NCI-H1930 (cell line): Measurements from ENCODE around the gene ZSWIM4.

Experiments used
- DNase-seq, 2 experiments: peaks; one replicate each; lab custom pipeline; 2025; lab: John Stamatoyannopoulos, UW

ZSWIM4 gene

GRCh38 chr19:13808856-13809255, 13.6 kb downstream of the ZSWIM4 start:
- DNase-seq: no peak

DNA sequence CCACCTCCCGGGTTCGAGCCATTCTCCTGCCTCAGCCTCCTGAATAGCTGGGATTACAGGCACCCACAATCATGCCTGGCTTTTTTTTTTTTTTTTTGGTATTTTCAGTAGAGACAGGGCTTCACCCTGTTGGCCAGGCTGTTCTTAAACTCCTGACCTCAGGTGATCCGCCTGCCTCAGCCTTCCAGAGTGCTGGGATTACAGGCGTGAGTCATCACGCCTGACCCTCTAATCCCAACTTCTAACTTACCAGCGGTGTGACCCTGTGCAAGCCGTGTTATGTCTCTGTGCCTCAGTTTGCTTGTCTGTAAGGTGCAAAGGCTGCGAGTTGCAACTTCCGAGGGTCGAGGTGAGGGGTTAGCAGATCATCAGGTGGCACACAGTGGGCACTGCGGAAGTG, 17.3 kb downstream of the ZSWIM4 start:
- no peak for DNase-seq

DNA sequence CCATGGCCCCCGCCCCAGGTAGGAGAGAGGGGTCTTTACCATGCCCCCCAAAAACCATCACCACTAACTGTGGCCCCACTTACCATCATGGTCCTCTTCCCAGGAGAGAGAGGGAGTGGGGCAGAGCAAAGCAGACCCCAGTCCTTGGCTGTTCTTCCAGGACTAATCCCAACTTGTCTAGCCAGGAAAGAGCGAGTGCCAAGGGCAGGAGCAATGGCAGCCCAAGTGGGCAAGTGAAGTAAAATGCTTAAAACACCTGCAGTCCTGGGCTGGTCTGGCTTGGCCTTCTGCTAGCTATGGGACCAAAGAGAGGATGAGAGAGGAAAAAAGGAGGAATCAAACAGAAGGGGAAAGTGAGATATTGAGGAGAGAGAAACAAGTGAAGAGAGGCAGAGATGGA, 17.9 kb downstream of the ZSWIM4 start:
- DNase-seq: no peak

DNA sequence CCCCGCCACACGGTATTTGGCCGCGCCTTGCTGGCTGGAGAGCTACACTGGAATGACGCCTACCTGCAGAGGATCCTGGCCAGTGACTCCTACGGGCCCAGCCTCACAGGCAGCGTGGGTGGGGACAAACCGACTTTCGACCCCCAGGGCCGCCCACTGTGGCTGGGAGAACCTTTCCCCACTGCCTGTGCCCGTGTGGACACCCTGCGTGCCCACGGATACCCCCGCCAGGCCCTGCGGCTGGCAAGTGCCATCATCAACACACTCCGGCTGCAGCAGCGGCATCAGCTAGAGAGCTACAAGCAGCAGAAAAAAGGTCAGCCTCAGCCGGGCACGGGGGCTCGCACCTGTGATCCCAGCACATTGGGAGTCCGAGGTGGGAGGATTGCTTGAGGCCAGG, 19.3 kb downstream of the ZSWIM4 start:
- DNase-seq: no peak

- no peak for DNase-seq
Observed at GRCh38 chr19:13817018-13817614, 21.9 kb downstream of the ZSWIM4 start.

GRCh38 chr19:13817615-13818371, 22.6 kb downstream of the ZSWIM4 start:
- DNase-seq: no peak

- DNase-seq: no peak
Observed at GRCh38 chr19:13819238-13819637, 24.0 kb downstream of the ZSWIM4 start.

- DNase-seq: no peak
Observed at GRCh38 chr19:13821292-13821691, 26.0 kb downstream of the ZSWIM4 start.

- no peak for DNase-seq
Observed at GRCh38 chr19:13823256-13823655, 28.0 kb downstream of the ZSWIM4 start.

DNA sequence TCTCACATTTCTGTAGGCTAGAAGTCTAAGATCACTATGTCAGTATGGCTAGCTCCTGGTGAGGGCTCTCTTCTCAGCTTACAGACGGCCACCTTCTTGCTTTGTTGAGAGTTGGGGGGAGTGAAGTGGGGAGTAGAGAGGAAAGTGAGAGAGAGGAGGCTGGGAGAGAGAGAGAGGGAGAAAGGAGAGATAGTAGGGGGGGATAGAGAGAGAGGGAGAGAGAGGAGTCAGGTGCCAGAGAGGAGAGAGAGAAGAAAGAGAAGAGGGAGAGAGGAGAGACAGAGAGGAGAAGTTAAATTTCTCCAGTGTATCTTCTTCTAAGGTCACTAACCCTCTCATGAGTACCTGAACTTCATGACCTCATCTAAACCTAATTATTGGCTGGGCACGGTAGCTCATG, 28.7 kb downstream of the ZSWIM4 start:
- no peak for DNase-seq

DNA sequence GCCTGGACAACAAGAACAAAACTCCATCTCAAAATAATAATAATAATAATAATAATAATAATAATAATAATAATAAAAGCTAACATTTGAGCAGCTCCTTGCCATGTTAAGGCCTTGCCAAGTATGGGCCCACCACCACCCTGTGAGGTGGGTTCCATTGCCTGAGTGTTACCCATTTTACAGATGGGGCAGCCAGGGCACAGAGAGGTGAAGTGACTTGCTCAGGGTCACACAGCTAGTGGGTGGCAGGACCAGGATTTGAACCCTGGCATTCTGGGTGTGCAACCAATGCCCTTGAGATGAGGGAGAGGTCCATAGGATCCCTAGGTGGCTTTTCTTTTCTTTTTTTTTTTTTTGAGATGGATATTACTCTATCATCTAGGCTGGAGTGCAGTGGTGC, 29.5 kb downstream of the ZSWIM4 start:
- DNase-seq: no peak

DNA sequence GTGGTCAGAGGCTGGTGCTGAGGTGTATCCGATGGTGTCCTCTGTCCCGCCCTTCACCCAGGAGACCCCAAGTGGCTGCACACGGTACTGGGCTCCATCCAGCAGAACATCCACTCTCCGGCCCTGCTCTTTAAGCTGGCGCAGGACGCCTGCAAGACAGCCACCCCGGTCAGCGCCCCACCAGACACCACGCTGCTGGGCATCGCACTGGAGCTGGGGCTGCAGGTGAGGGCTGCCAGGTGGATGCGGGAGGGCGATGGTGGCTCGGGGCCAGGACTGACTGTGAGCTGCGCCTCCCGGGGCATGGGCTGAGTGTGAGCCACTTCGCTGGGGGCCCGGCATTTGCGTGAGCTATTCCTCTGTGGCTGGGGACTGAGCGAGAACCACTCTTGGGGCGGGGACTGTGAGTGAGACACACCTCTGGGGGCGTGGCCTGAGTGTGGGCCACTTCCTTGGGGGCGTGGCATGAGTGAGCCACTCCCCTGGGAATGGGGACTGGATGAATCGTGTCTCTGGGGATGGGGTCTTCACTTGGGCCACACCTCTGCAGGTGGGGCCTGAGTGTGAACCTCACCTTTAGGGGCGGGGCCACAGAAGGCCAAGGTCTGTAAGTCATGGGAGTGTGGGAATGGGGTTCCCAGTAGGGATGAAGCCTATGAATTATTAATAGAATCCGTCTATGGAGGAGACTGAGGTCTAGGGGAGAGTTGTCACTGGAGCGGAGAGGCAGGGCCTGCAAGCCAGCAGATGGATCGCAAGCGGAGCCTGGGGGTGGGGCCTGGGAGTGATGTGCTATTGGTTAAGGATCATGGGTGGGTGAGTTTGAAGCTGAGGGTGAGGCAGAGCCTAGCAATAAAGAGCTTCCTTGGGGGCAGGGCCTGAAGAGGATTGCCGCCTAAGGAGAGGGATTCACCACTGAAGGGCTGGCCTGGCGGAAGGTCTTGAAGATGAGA, 30.5 kb downstream of the ZSWIM4 start:
- DNase-seq: peak in 1 of 2 experiments; percentile 22

DNA sequence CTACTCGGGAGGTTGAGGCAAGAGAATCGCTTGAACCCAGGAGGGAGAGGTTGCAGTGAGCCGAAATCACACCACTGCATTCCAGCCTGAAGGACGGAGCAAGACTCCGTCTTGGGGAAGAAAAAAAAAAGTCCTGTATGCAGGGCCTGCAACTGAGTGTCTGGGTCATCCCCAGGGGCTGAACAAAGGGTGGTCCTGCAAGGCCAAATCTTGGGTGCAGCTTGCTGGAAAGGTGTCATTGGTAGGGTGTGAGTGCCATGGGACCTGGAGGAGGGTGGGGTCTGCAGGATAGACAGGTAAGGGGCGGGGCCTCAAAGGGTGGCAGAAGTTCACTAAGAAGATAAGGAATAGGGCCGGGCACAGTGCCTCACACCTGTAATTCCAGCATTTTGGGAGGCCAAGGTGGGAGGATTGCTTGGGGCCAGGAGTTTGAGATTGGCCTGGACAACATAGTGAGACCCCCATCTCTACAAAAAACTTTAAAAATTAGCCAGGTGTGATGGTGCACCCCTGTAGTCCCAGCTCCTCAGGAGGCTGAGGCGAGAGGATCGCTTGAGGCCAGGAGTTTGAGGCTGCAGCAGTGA, 31.5 kb downstream of the ZSWIM4 start:
- DNase-seq: no peak

DNA sequence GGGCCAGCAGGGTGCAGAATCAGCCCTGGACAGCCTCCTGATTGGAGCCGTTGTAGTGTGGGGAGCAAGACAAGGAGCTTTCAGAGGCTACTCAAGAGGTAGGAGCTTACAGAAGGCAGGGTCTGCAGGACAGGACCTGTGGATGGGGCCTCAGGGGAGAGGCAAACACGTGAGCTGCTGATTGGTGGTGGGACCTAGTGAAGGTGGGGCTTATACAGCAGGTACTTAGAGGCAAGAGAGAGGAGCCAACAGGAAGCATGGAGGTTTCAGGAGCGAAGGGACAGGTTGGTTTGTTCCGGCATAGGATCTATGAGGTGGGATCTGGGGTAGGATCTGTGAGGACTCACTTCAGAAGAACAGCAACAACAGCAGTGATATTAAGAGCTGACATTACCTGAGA, 32.4 kb downstream of the ZSWIM4 start:
- DNase-seq: no peak

- no peak for DNase-seq
Observed at GRCh38 chr19:13830114-13830740, 35.0 kb downstream of the ZSWIM4 start.

DNA sequence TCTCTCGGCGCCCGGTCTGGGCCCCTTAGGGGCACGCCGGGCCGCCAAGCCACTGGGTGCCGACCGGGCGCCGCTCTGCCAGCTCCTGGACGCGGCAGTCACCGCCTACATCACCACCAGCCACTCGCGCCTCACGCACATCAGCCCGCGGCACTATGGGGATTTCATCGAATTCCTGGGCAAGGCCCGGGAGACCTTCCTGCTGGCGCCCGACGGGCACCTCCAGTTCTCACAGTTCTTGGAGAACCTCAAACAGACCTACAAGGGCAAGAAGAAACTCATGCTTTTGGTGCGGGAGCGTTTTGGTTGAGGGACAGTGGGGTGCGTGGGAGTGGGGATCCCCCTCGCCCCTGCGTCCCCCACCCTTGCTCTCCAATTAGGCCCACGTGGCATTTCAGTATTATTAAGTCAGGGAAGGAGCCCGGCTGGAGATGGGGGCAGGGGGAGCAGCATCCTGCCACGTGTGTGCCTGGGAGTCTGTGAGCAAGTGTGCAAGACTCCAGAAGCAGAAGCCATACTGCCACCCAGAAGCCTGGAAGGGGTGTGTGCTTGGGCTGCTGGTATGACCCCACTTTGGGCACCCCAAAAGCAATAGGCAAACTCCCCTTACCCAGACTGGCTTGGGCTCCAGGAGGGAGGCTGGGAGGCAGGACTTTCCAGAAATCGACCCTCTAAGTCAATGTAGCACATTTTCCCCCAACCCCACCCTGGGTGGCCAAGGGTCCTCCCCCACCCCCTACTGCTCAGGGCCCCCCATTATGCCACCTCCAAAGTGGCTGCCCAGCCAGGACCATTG, 35.7 kb downstream of the ZSWIM4 start:
- DNase-seq: no peak

- DNase-seq: no peak
Observed at GRCh38 chr19:13831537-13832467, 36.6 kb downstream of the ZSWIM4 start.

- DNase-seq: peak; percentile 74 to 83
Observed at GRCh38 chr19:13833330-13834243, 38.3 kb downstream of the ZSWIM4 start.
